ENCODE data around the gene AXIN1. TPM values are rescaled to one million over a fixed set of nuclear protein-coding genes. Genes with fewer than 3 reads are reported as not detected.
A peak's percentile ranks its signal among the peaks of the same experiment; 100 is the strongest.

The AXIN1 gene
- total and polyA plus RNA-seq, 8 donors = 11.7 to 69.2 (median 17.4) TPM

- Histone ChIP-seq H3K4me1 (peaks cover 42 to 59% (median 52%) of the 10 kb centered on the region in 4 donors), H3K36me3 (peaks cover 12 to 17% (median 16%) of the 10 kb centered on the region in 4 donors), H3K27me3 (no peaks in the 10 kb centered on the region), H3K9me3 (no peaks in the 10 kb centered on the region), H3K27ac (peak overlapping the region; percentile 82 to 97 (median 89)), H3K4me3 (peak overlapping the region; percentile 69 to 99 (median 92))
- TF ChIP-seq POLR2AphosphoS5 (IDR thresholded peaks at IDR 0.05) = no peak
- TF ChIP-seq CTCF (IDR thresholded peaks at IDR 0.05) = no peak
- no peak for TF ChIP-seq POLR2A (IDR thresholded peaks at IDR 0.05)
- TF ChIP-seq EP300 (IDR thresholded peaks at IDR 0.05) = no peak
- peak in 1 of 2 donors; percentile 73 for DNase-seq
- WGBS, 5 donors = 0 to 5% (median 1%) methylated on average over 8 to 72 of the region's 73 CpGs
- intact Hi-C loops (cut with DNase I; ENCODE audit: low total_unique reads) = no loop called here
These were observed 28.7 kb upstream of the AXIN1 start for GRCh38 chr16:381012-381788.

DNA sequence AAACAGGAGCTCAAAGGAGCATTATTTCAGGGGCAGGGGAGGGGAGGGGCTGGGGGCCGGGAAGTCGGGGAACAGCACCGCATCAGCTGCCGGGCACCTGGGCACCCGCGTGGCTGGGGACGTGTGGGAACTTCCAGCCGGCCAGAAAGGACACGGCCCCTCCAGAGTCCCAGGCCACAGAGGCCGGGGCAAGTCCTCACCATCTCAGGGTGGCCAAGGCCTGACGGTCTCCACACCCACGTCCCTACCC lies 28.2 kb upstream of the AXIN1 start:
- TF ChIP-seq CTCF (IDR thresholded peaks at IDR 0.05) (no peak), POLR2A (IDR thresholded peaks at IDR 0.05) (no peak), EP300 (IDR thresholded peaks at IDR 0.05) (no peak), POLR2AphosphoS5 (IDR thresholded peaks at IDR 0.05) (no peak)
- H3K27ac ChIP-seq = peak overlapping the region; percentile 82 to 97 (median 89)
- H3K4me3 ChIP-seq = peak overlapping the region; percentile 69 to 99 (median 92)
- 1 to 10% (median 9%) methylated on average over 11 to 12 of the region's 12 CpGs for WGBS, 5 donors
- peaks cover 17 to 22% (median 21%) of the 10 kb centered on the region in 4 donors for H3K36me3 ChIP-seq
- peaks cover 42 to 57% (median 52%) of the 10 kb centered on the region in 4 donors for H3K4me1 ChIP-seq
- intact Hi-C loops (cut with DNase I; ENCODE audit: low total_unique reads) = no loop called here
- H3K9me3 ChIP-seq = no peaks in the 10 kb centered on the region
- H3K27me3 ChIP-seq = no peaks in the 10 kb centered on the region
- no peak for DNase-seq

GRCh38 chr16:379961-380761 lies 27.6 kb upstream of the AXIN1 start:
- TF ChIP-seq POLR2AphosphoS5 (IDR thresholded peaks at IDR 0.05) = no peak
- TF ChIP-seq CTCF (IDR thresholded peaks at IDR 0.05) = no peak
- no peak for TF ChIP-seq EP300 (IDR thresholded peaks at IDR 0.05)
- no peak for TF ChIP-seq POLR2A (IDR thresholded peaks at IDR 0.05)
- no peaks in the 10 kb centered on the region for H3K27me3 ChIP-seq
- no peak for DNase-seq
- peak overlapping the region; percentile 69 to 99 (median 92) for H3K4me3 ChIP-seq
- H3K27ac ChIP-seq = peak overlapping the region; percentile 86 to 97 (median 89)
- H3K36me3 ChIP-seq = peaks cover 19 to 28% (median 26%) of the 10 kb centered on the region in 4 donors
- no peaks in the 10 kb centered on the region for H3K9me3 ChIP-seq
- 50 to 66% (median 62%) methylated on average over 24 to 27 of the region's 27 CpGs for WGBS, 5 donors
- intact Hi-C loops (cut with DNase I; ENCODE audit: low total_unique reads) = no loop called here
- peaks cover 42 to 57% (median 52%) of the 10 kb centered on the region in 4 donors for H3K4me1 ChIP-seq

- WGBS, 5 donors = 35 to 64% (median 47%) methylated on average over 11 to 16 of the region's 16 CpGs
- Histone ChIP-seq H3K36me3 (peaks cover 27 to 36% (median 34%) of the 10 kb centered on the region in 4 donors), H3K9me3 (no peaks in the 10 kb centered on the region), H3K27ac (peak overlapping the region; percentile 81 to 97 (median 89)), H3K4me3 (peak overlapping the region in 2 of 4 donors; percentile 89 to 99), H3K27me3 (no peaks in the 10 kb centered on the region), H3K4me1 (peaks cover 42 to 51% (median 49%) of the 10 kb centered on the region in 4 donors)
- TF ChIP-seq POLR2AphosphoS5 (IDR thresholded peaks at IDR 0.05) = peak in 2 of 3 donors; percentile 58 to 68
- TF ChIP-seq EP300 (IDR thresholded peaks at IDR 0.05) = no peak
- TF ChIP-seq POLR2A (IDR thresholded peaks at IDR 0.05) = no peak
- intact Hi-C loops (cut with DNase I; ENCODE audit: low total_unique reads) = no loop called here
- DNase-seq = peak; percentile 93 to 95
These were observed 26.8 kb upstream of the AXIN1 start for GRCh38 chr16:379183-379960.
